Subcutaneous adipose tissue (tissue), 4 donors: Measurements from ENCODE around the gene FES. TPM values are rescaled to one million over a fixed set of nuclear protein-coding genes. Genes with fewer than 3 reads are reported as not detected.

Experiments used
- CTCF ChIP-seq: fragments of 450-650 bp; IDR thresholded peaks from one replicate; pipeline ENCODE4 v1.5.1; 2016; ENCODE audit warnings: low read depth, mild to moderate bottlenecking, control low read depth, antibody characterized with exemption, moderate library complexity
- total RNA-seq, 4 donors: library from RNA; depleted of rRNA; stranded (reverse); fragments of >200 nt; gene quantifications; one replicate each; pipeline ENCODE4 v1.1.0, GENCODE V29; 2016

Gene FES
- total RNA-seq, 4 donors from 2014 or later: 37.5 to 85.2 (median 75.8) TPM

- TF ChIP-seq CTCF: no peak
Measured at GRCh38 chr15:90890839-90891238, 6.5 kb downstream of the FES start.

- TF ChIP-seq CTCF: no peak
Measured at GRCh38 chr15:90891346-90891949, 7.1 kb downstream of the FES start.

GRCh38 chr15:90892023-90892422 is 7.7 kb downstream of the FES start:
- TF ChIP-seq CTCF: no peak

- TF ChIP-seq CTCF: no peak
Measured at GRCh38 chr15:90892498-90893174, 8.3 kb downstream of the FES start.

GRCh38 chr15:90893175-90894090 is 9.1 kb downstream of the FES start:
- TF ChIP-seq CTCF: no peak

GRCh38 chr15:90895571-90896117 is 11.3 kb downstream of the FES start:
- TF ChIP-seq CTCF: no peak
